ENCODE results near the gene ACP1.

ACP1 gene

DNA sequence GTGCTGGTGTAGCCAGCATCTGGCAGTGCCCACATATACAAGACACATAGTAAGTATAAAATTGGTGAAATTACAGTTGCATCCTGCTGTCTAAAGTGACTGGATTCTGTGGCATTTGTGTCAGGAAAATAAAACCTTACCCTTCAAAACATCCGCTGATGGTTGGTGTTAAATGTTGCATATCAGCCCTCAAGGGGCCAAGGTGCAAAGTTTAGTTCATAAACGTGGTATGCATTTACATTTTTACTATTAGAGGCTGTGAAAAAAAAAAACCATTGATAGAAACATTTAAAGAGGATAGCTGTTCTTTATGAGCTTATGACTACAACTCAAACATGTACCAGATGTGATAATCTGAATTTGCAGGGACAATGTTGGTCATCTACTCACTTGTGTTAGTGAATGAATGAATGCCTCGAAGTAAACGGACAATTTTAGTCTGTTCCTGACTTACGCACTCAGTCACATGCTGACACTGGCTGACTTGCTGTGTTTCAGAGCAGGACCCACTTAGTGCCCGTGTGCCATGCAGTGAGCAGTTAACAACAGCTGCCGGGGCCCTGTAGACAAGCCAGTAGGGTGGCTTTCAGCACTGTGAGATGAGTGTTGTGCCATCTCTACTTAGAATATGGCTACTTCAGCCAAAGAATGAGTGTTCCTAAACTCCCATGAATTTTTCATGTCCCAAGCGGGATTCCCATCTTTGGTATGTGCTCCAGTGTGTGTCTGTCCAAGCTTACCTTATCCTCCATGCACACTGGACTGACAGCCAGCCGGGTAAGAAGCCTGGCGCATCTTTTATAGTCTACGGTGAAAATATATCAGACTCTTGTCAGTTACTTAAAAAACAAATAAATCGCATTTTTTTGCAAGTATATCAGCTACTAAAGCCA, 17.9 kb downstream of the ACP1 start:
- no peak for DNase-seq

DNA sequence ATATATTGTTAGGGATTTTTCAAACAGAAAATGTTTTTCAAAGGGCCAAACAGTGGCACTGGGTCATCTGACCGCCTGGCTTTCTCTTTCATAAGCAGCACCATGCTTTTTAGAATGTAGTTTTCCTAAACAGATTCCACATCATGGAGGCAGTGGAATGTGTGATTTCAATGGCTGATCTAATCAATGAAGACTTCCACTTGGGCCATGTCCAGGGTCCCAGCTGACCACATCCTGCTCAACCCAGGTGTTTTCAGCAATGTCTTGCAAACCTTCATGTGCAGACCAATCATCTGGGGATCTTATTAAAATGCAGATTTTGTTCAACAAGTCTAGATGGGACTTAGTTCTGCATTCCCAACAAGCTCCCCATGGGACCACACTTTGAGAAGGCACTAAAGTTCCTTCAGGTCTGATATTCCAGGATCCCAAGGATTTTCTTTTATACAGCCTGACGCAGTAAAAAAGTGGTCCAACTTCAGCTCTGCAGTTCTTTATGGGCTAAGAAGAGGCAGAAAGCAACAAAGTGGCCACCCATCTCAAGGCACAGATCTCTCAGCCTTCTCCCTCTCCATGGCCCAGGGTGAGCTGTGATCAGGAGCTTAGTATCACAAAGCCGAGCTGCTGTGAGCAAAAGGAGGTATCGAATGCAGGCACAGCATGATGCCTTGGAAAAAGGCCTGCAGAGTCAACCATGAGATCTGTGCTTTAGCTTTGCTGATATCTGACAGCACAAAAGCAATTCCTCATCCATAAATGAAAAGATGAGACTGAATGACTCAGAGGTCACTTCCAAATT, 19.4 kb downstream of the ACP1 start:
- no peak for DNase-seq

DNA sequence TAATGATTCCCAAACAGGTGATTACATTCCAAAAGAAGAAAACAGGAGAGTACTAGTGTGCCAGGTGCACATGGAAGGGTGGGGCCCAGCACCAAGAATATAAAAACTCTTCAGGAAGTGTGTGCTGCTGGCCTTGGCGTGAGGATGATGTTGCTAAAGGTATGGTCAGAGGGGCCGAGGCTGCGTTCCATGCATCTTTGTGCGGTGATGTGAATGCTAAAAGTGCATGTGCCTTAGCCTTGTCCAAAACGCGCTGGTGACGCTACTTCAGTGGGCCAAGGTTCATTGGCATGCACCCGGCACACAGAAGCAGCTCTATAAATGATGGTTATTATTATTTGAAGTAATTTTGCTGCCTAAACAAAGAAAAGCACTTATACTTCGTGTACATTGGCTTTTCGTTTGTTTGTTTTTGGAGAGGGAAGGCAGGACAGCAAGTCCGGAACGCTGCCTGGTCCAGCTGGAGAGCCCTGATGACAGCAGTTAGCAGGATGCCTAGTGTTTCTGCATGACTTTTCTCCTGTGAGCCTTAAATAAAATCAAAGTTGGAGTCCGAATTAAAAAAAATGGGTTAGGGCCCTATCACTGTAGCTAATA, 20.2 kb downstream of the ACP1 start:
- DNase-seq = no peak

- DNase-seq = no peak
Measured at GRCh38 chr2:285531-285930, 20.8 kb downstream of the ACP1 start.

DNA sequence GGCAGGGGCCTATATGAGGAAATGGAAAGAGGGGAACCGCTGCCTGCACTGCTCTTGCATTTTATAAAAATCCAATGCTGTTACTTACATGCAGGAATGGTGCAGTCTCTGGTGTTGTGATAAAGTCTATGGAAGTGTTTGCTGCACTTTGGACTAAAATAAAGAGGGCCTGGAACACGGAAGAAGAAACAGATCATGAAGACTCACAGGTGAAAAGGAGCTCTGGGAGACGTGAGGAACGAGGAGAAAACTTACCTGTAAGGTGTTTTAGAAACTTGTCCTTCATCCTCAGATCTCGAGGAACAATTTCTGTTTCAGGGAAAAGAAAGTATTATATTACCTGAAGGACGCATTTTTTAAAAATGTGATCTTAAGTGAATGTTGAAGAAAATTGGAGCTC, 21.3 kb downstream of the ACP1 start:
- no peak for DNase-seq

DNA sequence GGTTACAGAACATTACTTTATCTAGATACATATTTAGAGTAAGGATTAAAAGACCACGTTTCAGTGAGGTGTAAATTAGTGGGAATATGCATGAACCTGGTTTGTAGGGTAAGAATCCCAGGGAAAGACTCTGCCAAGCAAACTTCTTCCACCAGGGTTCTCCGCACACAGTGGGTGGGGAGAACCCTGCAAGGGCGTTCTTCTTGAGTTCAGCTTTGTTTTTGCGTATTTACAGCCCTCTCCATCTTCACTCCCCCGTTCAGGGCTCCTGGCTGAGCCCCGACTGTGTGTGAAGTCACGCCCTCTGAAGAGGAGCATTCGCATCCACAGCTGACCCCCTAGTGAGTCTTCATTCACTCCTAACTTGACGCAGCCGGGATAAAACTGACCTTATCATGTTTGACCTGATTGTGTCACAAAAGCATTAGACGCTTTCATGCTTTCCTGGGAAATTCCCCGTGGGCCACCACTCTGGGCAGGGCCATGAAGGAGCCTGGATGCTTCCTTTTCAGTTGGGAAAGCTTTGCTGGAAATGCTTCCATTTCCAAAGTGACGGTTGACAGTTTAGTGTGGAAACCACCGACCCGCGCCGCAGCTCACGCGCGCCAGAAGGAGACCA, 22.1 kb downstream of the ACP1 start:
- DNase-seq = no peak

- DNase-seq = no peak
Measured at GRCh38 chr2:287471-287885, 22.7 kb downstream of the ACP1 start.

GRCh38 chr2:287911-288757, 23.4 kb downstream of the ACP1 start, which contains the start of gene ALKAL2:
TSS of gene ALKAL2 (minus strand) at chr2:288091. CDS start at chr2:287835, 256 bp downstream.
- no peak for DNase-seq

DNA sequence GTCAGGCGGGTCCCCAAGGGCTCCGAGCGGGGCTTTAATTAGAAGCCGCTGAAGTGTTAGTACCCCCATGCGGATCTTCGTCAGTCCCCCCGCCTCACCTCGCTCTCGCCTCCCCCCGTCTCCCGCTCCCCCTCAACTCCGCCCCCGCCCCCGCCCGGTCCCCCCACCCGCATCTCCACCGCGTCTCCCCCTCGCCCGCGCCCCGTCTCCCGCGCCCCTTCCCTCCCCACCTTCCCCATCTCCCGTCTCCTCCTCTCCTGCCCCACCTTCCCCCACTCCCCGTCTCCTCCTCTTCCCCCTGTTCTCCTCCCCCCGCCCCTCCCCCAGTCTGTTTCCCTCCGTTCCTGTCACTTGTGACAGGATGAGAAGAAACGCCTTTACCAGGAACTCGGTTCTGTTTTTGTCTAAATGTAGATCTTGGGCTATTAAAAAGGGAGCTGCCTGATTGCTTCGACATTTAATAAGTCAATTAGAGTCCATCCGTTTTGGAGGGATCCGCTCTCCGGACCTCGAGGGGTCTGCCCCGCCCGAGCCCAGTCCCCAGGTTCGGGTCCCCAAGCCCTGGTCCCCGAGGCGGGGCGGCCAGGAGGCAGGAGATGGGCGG, 24.1 kb downstream of the ACP1 start:
- DNase-seq = no peak

DNA sequence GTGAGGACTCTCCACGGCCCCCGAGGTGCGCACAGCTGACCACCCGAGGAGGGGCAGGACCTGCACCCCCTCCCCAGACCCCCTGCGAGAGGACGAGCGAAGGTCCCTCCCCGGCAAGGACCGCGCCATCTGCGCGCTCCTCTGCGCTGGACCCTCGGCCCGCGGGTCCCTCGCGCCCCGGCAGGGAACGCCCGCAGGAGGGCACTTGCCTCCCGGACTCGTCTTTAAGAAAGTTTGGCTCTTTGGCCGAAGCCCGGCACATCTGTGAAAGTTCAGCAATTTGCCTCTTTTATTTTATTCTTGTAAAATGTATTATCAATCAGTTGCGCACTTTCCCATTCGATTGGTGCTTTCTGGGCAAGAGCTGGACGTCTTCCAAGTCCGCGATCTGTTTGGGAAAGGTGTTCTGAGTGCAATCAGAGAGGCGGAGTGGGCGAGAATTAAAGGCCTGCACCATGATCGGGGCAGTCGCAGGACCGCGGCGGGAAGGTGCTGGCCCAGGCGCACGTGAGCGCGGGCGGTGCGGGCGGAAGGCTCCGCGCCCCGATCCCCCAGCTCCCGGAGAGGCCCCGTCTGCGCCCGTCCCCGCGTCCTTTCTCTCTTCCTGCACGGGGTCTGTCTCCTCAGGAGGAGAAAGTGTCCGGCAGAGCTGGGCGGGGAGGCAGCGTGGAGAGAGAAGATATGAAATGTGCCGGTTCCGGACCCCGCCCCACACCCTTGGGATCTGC, 24.8 kb downstream of the ACP1 start:
- no peak for DNase-seq

DNA sequence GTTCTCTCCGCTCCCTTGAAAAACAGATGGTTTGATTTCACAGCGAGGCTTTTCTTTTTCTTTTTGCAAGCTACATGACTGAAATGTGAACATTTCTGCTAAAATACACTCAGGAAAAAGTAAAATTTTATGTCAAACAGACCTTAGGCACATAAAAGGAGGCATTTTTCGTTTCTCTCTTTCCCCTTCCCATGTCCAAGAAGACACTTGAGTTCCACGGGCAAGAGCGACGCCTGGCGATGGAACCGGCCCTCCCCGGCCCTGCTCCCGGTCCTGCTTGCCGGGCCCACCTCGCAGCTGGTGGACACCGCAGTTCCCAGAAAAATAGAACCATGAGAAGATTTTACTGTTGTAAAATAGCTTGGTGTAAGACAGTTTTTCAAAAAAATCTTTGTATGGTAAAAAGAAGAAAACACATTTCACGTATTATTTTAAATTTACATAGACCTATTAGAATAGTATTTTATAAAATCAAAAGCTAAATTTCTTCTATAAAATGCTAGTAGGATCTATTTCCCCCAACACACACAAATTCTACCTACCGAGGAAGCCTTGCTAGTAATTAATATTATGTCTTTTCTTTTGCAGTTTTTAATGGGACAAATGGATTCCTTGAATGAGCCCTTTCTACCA, 25.5 kb downstream of the ACP1 start:
- no peak for DNase-seq

DNA sequence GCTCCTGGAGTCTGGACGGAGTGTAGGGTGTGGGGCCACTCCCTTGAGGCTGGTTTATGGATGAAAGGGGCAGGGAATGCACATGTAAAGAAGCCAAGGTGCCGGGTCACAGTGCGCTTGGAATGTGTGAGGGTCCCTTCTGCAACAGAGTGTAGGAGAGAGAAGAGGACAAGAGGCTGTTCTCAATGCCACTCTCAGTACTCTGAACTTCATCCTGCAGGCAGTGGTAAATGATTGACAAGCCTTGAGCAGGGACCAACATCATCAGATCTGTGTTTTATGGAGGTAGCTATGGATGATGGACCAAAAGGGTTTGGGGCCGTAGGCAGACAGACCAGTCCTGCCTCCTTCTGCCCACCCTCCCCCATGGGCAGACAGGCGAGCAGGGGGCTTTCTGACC, 30.3 kb downstream of the ACP1 start:
- DNase-seq = no peak

DNA sequence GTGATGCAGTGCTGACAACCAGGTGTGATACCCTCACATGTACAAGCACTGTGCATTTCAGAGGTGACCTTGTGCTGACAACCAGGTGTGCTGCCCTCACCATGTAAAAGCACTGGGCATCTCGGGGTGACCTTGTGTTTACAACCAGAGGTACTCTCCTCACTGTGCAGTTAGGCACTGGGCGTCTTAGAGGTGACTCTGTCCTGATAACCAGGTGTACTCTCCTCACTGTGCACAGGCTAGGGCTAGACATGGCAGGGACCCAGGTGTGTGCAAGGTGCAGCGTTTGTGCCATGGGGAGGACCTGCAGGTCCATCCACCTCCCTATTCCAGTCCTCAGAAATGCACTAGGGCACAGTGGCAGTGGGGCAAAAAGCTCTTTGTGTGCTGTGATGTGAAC, 31.6 kb downstream of the ACP1 start:
- DNase-seq = no peak

DNA sequence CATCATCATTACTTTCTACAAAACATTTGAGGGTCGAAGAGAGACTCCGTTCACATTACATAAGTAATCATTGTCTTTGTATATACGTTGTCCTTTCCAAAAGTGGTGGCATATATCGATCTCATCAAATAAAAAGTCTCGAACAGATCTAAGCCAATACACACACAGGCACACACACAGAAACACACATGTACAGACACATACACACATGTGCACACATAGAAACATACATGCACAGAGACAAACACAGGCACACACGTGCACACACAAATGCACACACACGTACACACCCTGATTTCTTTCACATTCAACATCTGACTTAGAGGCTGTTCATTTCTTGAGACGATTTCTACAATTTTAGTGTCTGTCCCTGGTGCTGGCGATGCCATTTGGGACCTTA, 40.6 kb downstream of the ACP1 start:
- no peak for DNase-seq

GRCh38 chr2:309148-309953, 44.6 kb downstream of the ACP1 start:
- no peak for DNase-seq

GRCh38 chr2:309954-310510, 45.3 kb downstream of the ACP1 start:
- no peak for DNase-seq

GRCh38 chr2:310994-311393, 46.2 kb downstream of the ACP1 start:
- DNase-seq = no peak

GRCh38 chr2:313991-314390, 49.2 kb downstream of the ACP1 start:
- no peak for DNase-seq

All from NCI-H2081 treated with DMSO at 0.1 percent for 48 hours (cell line).